OCI-LY3 (cell line): ENCODE measurements around the gene GAS1.

Experiments
- EZH2phosphoT487 ChIP-seq: fragments of 200-600 bp; shearing (Covaris generic); IDR thresholded peaks from 2 replicates; pipeline ENCODE4 v1.6.1; 2018; ENCODE audit warnings: antibody characterized with exemption, mixed run types, low read depth
- TF ChIP-seq, protein P1 (sequence below): fragments of 200-600, 300-600 bp; sonication (generic); IDR thresholded peaks from 2 replicates; pipeline ENCODE4 v1.5.1; 2014; ENCODE audit warnings: antibody characterized with exemption, low read length, low read depth

DNA sequence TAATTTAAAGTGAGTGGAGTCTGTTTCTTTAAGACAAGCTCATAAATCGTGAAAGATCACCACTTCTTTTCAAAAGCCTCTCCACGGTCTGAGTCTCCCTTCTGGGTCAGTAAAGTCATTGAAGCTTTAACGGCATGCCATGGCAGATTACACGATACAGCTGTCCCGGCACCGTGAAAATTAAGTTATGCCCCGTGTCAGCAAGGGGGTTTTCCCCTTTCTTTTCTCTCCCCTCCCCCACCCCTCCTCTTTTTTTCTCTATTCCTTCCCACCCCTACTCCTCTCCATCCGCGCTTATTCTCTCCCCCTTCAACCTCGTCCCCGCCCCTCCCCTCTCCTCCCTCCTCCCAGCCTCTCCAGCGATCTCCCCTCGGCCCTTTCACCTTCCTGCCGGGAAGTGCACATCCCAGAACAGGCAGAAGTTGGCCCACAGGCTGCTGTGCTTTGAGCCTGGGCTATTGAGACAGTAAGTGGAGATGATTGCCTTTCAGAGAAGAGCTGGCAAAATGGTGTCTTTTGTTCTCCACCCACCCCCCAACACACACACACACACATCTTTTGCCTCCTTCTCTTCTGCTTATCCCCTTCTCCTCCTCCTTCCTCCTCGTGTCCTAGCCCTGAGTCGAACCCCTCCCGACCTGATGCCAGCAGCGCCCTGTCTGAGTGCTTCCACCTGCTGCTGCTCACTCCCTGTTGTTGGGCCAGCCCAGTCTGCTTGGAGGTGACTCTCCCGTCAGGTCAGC is 44.1 kb downstream of the GAS1 start:
- TF ChIP-seq, protein P1, sequence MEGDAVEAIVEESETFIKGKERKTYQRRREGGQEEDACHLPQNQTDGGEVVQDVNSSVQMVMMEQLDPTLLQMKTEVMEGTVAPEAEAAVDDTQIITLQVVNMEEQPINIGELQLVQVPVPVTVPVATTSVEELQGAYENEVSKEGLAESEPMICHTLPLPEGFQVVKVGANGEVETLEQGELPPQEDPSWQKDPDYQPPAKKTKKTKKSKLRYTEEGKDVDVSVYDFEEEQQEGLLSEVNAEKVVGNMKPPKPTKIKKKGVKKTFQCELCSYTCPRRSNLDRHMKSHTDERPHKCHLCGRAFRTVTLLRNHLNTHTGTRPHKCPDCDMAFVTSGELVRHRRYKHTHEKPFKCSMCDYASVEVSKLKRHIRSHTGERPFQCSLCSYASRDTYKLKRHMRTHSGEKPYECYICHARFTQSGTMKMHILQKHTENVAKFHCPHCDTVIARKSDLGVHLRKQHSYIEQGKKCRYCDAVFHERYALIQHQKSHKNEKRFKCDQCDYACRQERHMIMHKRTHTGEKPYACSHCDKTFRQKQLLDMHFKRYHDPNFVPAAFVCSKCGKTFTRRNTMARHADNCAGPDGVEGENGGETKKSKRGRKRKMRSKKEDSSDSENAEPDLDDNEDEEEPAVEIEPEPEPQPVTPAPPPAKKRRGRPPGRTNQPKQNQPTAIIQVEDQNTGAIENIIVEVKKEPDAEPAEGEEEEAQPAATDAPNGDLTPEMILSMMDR, result no peak
- TF ChIP-seq EZH2phosphoT487, result no peak
